Keratinocyte (primary cell): ENCODE results near the gene MTHFD2.

Experiments
- CTCF ChIP-seq, 3 experiments: IDR thresholded peaks in 1 of 3; conservative IDR thresholded peaks in 1 of 3; optimal IDR thresholded peaks in 1 of 3; 2 replicates in 2 of 3; 3 replicates in 1 of 3; pipeline versions ENCODE3 to v1.5.1; 2011; ENCODE audit warnings: low read length in 3 of 3, mild to moderate bottlenecking in 3 of 3, moderate library complexity in 2 of 3, control low read depth in 1 of 3, inconsistent platforms in 1 of 3; ENCODE audit not compliant: insufficient read depth in 2 of 3; ENCODE audit errors: extremely low read depth in 1 of 3
- EZH2 ChIP-seq: IDR thresholded peaks from one replicate; pipeline ENCODE4 v1.6.1; 2012; ENCODE audit warnings: inconsistent platforms, mild to moderate bottlenecking, low read length, moderate library complexity

- TF ChIP-seq EZH2 = no peak
- TF ChIP-seq CTCF (optimal IDR thresholded peaks at IDR 0.05 in 1 of 3, IDR thresholded peaks at IDR 0.05 in 1 of 3, conservative IDR thresholded peaks at IDR 0.05 in 1 of 3; ENCODE audit: extremely low read depth in 1 of 3, insufficient read depth in 2 of 3, low read length in 3 of 3) = no peak
Observed at GRCh38 chr2:74221091-74221490, 22.7 kb downstream of the MTHFD2 start.
